ENCODE results near the gene MAB21L3.

- TF ChIP-seq EZH2 (IDR thresholded peaks at IDR 0.05; ENCODE audit: low read depth, unreplicated experiment) (no peak), REST (IDR thresholded peaks at IDR 0.05; ENCODE audit: unreplicated experiment) (no peak), CTCF (conservative IDR thresholded peaks at IDR 0.05; ENCODE audit: low read depth in 2 of 2) (no peak)
Measured at GRCh38 chr1:116172666-116173065, 61.5 kb downstream of the MAB21L3 start.

All from GM23338 (cell line).